Measurements from ENCODE around the gene DPYSL5.
A peak's percentile ranks its signal among the peaks of the same experiment; 100 is the strongest.

DPYSL5 gene

GRCh38 chr2:26932974-26933373, 85.0 kb downstream of the DPYSL5 start:
- no peak for DNase-seq (ENCODE audit: low spot score)

- DNase-seq (ENCODE audit: low spot score) = no peak
These were observed 85.8 kb downstream of the DPYSL5 start for GRCh38 chr2:26933431-26934334.

- DNase-seq (ENCODE audit: low spot score) = no peak
These were observed 86.4 kb downstream of the DPYSL5 start for GRCh38 chr2:26934335-26934724.

- no peak for DNase-seq (ENCODE audit: low spot score)
These were observed 87.1 kb downstream of the DPYSL5 start for GRCh38 chr2:26934985-26935384.

- no peak for DNase-seq (ENCODE audit: low spot score)
These were observed 88.9 kb downstream of the DPYSL5 start for GRCh38 chr2:26936855-26937254.

GRCh38 chr2:26938399-26939118, 90.6 kb downstream of the DPYSL5 start:
- DNase-seq (ENCODE audit: low spot score) = no peak

- DNase-seq (ENCODE audit: low spot score) = no peak
These were observed 92.1 kb downstream of the DPYSL5 start for GRCh38 chr2:26940001-26940400.

- peak; percentile 14 for DNase-seq (ENCODE audit: low spot score)
These were observed 93.6 kb downstream of the DPYSL5 start for GRCh38 chr2:26941486-26941885.

GRCh38 chr2:26942543-26943295, 94.8 kb downstream of the DPYSL5 start:
- peak; percentile 64 for DNase-seq (ENCODE audit: low spot score)

GRCh38 chr2:26945991-26946750, 98.2 kb downstream of the DPYSL5 start:
- no peak for DNase-seq (ENCODE audit: low spot score)

GRCh38 chr2:26946841-26947784, 99.2 kb downstream of the DPYSL5 start:
- DNase-seq (ENCODE audit: low spot score) = peak; percentile 60

- no peak for DNase-seq (ENCODE audit: low spot score)
These were observed 100.9 kb downstream of the DPYSL5 start for GRCh38 chr2:26948800-26949199.

- DNase-seq (ENCODE audit: low spot score) = no peak
These were observed 102.3 kb downstream of the DPYSL5 start for GRCh38 chr2:26950246-26950645.

GRCh38 chr2:26951236-26951635, 103.3 kb downstream of the DPYSL5 start:
- no peak for DNase-seq (ENCODE audit: low spot score)

GRCh38 chr2:26952374-26952773, 104.4 kb downstream of the DPYSL5 start:
- DNase-seq (ENCODE audit: low spot score) = no peak

GRCh38 chr2:26954135-26954534, 106.2 kb downstream of the DPYSL5 start:
- no peak for DNase-seq (ENCODE audit: low spot score)

- peak; percentile 54 for DNase-seq (ENCODE audit: low spot score)
These were observed 109.1 kb downstream of the DPYSL5 start for GRCh38 chr2:26957041-26957440.

GRCh38 chr2:26957534-26957933, 109.6 kb downstream of the DPYSL5 start:
- no peak for DNase-seq (ENCODE audit: low spot score)

- DNase-seq (ENCODE audit: low spot score) = no peak
These were observed 111.4 kb downstream of the DPYSL5 start for GRCh38 chr2:26959331-26959730.

- DNase-seq (ENCODE audit: low spot score) = no peak
These were observed 116.7 kb downstream of the DPYSL5 start for GRCh38 chr2:26964446-26965130.
